KBM-7 (cell line): ENCODE results near the gene RNASE13.
"Not testable (repeated sequence)": the region's sequence is repeated elsewhere in the genome, so short reads cannot be mapped to it uniquely, and the experiment has no call there.

Experiments used
- DNase-seq: peaks from one replicate; pipeline ENCODE4 v3.0.0-alpha.2; 2015
- in situ Hi-C: fragments of 300-500 bp; cut with MboI; formaldehyde crosslinking; loops from 2 replicates; pipeline ENCODE4 v1.14.3; 2020; ENCODE audit warnings: low sequenced_read_pairs, low pct_unique_long_range_greater_than_20kb, mixed read lengths

RNASE13 gene

DNA sequence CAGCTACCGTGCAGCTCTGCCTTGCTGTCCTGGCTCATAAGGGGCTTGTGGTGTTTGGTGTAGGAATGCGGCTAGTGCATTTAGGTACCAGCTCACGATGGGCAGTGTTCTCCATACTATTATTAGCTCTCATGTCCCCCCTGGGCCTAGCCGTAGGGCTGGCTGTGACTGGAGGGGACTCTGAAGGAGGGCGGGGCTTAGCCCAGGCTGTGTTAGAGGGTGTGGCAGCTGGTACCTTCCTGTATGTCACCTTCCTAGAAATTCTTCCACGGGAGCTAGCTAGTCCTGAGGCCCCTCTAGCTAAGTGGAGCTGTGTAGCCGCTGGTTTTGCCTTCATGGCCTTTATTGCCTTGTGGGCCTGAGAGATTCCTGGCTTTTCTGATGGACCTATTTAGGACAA is 33.4 kb downstream of the RNASE13 start:
- in situ Hi-C loops: no loop called here
- no peak for DNase-seq

DNA sequence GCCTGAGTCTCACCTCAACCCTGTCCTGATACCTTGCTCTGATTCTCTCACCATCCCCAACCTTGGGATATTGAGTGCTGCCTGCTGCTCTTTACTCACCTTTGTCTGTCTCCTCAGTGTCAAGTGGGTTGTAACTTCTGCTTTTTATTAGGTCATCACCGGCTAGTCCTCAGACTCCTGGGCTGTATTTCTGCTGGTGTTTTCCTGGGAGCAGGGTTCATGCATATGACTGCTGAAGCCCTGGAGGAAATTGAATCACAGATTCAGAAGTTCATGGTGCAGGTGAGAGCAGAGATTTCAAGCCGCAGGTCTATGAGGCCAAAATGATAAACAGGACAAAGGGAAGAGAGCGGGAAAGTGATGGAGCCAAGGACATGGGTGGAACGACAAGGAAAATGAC is 35.0 kb downstream of the RNASE13 start:
- in situ Hi-C loops: no loop called here
- DNase-seq: no peak

DNA sequence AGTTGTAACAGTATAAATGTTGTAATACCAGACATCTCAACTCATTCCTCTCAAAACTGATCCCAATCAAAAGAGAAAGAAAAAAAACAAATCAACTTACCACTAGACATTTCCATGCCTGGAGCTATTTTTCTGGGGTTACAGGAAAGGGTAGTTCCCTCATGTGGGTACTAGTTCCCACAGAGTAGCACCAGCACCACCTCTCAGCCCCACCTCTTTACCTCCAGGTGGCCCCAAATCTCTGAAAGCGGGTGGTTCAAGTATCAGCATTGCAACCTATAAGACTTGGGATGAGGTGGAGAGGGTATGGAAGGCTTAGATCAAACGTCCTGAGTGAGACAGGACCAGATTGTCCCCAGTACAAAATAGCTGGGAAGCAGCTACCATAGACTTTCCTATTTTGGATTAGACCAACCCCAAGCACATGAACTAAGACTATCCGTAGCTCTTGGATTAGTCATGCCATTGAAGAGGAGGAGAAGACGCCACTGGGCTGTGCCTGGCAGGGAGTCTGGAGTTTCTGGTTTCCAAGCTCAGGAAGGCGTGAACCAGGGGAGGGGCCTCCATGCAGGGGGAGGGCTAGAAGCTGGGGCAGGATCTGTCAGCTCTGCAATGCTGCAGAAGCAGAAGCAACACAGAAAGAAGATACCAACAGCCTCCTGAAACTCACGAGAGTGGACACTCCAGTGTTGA is 35.8 kb downstream of the RNASE13 start, which contains the start of gene SLC39A2:
Gene SLC39A2, plus strand, starts transcription at position 620 of the 693 bp plus-strand sequence. CDS start 154 bp downstream, outside the sequence.
- in situ Hi-C loops: no loop called here

GRCh38 chr14:20998139-20998538 is 36.5 kb downstream of the RNASE13 start:
- in situ Hi-C loops: no loop called here
- no peak for DNase-seq

More for the DNA sequence above, 35.8 kb downstream of the RNASE13 start, which contains the start of gene SLC39A2:
- DNase-seq: no peak

DNA sequence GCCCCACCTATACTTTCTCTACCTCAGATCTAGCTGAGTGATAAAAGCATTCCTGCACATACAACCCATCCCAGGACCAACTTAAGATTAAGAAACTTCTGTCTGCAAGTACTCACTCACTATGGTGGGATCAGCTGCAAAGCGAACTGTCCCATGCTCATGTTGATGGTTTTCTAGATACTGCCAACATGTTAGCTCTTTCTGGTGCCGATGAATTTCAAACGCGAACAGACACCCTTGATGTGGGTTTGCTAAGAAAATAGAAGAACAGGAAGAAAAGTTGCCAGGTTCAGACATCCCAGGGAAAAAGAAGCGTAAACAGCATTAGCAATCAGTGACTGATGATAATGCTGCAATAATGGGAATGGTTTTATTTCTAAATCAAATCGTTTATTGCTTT is 37.0 kb downstream of the RNASE13 start:
- DNase-seq: no peak
- in situ Hi-C loops: no loop called here

DNA sequence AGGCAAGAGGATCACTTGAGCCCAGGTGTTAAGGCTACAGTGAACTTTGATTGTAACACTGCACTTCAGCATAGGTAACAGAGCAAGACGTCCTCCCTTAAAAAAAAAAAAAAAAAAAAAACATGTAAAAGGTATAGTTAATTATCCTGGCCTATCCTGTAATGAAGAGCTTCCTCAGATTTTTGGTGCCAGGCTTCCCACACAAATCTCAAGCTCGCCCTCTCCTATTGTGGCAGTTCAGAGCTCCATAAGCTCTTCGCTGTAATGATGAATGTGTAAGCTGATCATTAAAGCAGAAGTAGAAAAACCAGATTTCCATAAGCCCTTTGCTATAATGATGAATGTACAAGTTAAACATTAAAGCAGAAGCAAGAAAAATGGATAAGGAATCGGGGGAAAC is 37.5 kb downstream of the RNASE13 start:
- no peak for DNase-seq
- in situ Hi-C loops: no loop called here

GRCh38 chr14:20996521-20996920 is 38.1 kb downstream of the RNASE13 start:
- in situ Hi-C loops: no loop called here
- DNase-seq: no peak

- peak; percentile 95 for DNase-seq
- in situ Hi-C loops: no loop called here
These were observed 44.6 kb downstream of the RNASE13 start, which contains the start of gene METTL17 for GRCh38 chr14:20989787-20990600. TSS of gene METTL17 (plus strand) at chr14:20989980. CDS start at chr14:20990003, 23 bp downstream.

GRCh38 chr14:20989471-20989786 is 45.2 kb downstream of the RNASE13 start:
- in situ Hi-C loops: no loop called here
- no peak for DNase-seq

DNA sequence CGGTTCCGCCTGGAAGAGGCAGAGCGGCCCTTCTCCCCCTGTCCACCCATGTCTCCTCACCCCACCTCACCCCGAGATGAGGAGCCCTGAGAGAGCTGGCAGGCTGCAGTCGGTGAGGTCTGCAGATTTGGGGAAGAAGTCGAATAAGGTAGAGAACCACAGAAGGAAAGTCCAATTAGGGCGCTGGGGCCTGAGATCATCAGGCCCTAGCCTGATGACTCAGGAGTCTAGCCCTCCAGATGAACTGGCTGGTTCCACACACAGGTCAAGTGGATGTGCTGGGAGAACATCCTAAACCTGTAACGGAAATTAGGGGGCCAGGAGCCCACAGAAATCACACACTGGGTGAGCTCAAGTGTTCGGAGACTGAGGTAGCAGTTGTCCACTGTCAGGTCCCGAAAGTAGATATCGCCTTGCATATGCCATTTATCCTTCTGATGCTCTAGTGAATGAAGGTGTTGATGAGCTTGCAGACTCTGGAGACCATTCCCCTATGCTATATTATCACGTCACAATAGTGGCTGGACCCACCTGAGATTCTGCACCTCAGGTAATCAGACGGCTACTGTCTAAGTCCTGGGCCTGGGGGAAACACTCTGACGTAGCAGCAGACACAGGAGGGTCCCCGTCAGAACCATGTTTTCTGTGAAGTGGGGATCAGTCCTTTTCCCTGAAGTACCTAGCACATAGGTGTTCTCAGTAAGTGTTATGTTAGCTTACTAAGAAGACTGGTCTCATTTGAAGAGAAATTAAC is 45.7 kb downstream of the RNASE13 start:
- DNase-seq: peak; percentile 28

DNA sequence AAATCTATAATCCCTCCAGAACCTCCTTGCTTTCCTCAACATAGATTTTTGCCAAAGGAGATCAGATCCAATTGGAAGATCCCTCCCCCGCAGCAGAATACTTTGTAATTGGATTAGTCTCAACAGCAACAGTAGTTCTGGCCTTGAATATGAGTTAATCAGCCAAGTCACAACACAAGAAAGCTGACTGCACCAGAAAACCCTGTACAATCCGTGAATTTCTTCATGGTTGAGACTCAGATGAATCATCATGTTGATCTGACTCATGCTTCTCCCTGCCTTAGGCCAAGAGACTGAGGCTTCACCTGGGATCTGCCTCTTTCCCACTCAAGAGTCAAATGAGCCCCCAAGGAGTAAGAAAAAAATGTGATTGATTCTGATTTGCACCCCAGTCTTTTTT is 47.8 kb downstream of the RNASE13 start:
- DNase-seq: no peak
- in situ Hi-C loops: no loop called here

More for the DNA sequence above, 45.7 kb downstream of the RNASE13 start:
- in situ Hi-C loops: no loop called here

- DNase-seq, in situ Hi-C loops: not testable (repeated sequence)
These were observed 49.0 kb downstream of the RNASE13 start for GRCh38 chr14:20985650-20986049.
